Activated CD8-positive, alpha-beta memory T cell treated with anti-CD3 and anti-CD28 coated beads for 1 hour (primary cell): ENCODE measurements around the gene LDB2.

Source experiments
- DNase-seq, 2 donors: peaks; one replicate each; pipeline ENCODE4 v3.0.0-alpha.2; 2020; ENCODE audit warnings: low read depth in 1 of 2; ENCODE audit errors: extremely low read depth in 1 of 2

Gene LDB2

GRCh38 chr4:16760617-16761363 lies 137.7 kb downstream of the LDB2 start:
- no peak for DNase-seq

GRCh38 chr4:16759931-16760582 lies 138.4 kb downstream of the LDB2 start:
- no peak for DNase-seq

DNA sequence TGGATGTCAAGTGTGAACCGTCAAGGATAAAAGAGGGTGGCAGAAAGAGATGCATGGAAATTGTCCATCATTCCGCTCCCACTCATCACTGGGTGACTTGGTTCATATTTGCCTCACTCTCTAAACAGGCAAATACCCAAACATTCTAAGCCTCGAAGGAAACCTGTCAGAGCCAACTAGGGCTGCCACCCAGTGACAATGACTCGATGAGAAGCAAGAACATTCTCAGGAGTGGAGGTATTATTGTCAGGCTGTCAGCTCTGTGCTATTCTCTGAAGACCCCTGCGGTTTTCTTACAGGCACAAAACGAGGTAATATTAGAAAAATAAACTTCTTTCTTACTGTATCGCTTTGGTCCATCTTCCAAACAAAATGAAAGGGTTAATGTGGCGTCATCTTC lies 139.6 kb downstream of the LDB2 start:
- DNase-seq, result no peak

DNA sequence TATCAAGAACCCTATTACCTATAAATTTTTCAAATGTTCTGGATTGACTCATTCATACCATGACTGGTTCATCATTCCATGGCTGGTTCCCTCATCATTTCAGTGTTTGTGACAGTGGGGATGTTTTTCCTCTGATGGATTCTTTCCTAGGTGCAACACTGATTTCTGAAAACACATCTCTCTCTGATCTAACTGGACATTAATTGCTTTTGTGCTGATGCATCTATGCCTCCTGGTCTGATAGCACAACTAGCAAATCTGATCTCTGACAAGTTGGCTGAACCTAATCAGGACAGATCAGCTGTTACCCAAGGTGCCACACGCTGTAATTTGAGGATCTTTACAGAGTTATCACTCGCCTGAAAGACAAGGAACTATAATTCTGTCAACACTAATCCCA lies 140.2 kb downstream of the LDB2 start:
- DNase-seq, result no peak

GRCh38 chr4:16757080-16757521 lies 141.3 kb downstream of the LDB2 start:
- no peak for DNase-seq

GRCh38 chr4:16754104-16754503 lies 144.3 kb downstream of the LDB2 start:
- DNase-seq, result no peak

- DNase-seq, result no peak
These were observed 146.3 kb downstream of the LDB2 start for GRCh38 chr4:16752150-16752549.

DNA sequence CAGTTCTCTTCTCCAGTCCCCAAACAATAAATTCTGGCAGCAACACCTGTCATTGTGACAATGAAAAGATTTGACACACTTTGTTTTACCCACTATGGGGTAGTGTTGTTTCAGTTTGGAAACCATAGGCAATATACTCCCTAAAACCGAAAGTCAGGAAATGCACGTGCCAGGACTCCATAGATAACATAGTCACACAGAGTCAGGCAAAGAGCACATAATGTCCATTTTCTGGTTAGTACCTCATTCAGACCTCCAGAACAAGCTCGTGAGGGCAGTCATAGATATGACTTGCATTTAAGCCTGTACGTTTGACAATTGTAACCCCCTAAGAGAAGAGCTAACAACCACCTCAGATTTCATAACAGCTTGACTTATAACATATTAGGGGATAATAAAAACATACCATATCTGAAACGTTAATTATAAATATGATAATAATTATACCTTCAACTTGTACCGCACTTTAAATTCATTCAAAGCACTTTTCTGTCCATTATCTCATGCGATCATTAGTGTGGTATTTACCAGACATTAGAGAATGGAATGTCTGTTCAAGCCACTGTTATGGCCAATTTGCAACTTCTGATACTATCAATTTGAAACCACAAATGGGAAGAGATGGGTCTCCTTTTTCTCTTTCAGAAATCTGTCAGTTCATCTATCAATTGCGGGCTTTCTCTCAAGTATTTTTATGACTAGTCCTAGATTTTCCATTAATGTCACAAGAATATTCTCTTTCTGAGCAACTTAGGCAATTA lies 147.4 kb downstream of the LDB2 start:
- no peak for DNase-seq

DNA sequence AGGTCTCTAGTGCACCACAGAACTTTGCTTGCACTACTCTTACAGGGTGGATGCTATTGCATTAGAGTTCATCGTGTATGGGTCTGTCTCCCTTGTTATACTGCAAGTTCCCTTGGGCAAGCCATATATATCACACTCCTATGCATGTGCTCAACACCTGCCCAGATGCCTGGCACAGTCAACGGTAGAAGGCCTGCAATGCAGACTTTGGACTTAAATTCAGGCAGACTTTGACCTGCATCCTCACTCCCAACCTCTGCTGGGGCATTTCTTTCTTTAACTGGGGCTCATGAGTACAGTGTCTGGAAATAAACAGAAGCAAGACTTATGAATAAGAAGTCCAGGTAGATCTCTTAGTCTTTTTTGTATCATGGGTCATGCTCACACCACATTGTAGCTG lies 148.2 kb downstream of the LDB2 start:
- DNase-seq, result no peak

DNA sequence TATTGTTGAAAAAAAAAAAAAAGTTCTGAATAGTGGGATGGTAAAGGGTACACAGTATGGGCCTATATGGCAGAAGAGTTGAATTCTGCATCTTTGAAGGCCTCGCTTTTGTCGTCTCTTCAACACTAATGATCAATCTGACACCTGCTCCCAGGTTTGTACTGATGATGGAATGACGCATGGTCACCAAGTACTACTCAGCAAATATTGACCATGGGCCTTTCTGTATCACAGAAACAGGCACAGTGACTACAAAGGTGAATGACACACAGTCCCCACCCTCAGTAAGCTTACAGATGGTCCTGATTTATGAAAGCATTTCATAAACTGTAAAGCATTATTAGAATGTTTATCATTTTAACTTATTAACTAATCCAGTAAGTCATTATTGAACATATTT lies 152.6 kb downstream of the LDB2 start:
- DNase-seq, result no peak

- DNase-seq, result no peak
These were observed 153.3 kb downstream of the LDB2 start for GRCh38 chr4:16745009-16745635.

DNA sequence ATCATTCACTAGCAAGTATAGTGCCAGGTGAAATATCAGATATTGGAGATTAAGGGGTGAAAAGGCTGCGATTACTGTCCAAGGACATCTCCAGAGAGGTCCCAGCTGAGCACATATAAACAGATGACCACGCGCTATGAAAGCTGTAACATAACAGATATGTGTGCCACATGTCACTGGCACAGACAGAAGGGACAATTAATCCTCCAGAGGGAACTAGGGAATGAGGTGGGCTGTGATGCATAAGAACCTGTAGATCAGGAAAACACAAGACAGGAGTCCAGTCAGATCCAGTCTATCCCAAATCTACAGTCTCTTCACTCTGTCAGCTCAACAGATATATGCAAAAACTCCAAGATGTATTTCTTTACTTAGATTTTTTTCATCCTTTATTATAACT lies 157.2 kb downstream of the LDB2 start:
- DNase-seq, result no peak

DNA sequence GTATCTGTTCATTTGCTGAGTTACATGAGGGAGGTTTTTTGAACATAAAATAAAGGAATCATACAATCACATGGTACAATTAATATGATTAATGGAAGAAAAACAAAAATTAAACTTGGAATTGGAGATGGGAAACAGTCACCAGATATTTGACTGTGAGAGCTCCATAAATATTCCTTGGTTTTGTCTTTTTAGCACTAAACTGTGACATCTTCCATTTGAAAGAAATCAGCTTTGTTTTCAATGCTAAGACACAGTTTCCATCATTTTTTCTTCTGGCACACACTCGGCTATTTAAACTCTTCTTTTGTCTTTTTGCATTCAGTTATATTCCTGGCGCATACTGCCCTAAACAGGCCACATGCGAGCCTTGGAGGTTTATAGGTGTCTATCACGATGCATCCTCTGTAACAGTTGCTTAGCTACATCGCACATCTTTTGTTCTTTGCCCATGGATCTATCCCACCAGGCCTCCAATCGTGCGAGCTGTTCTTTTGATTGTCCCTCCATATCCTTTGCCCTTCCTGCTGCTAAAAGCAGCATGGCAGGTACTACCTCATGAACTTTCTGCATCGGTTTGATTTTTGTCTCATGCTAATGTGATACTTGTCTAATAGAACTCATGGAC lies 158.3 kb downstream of the LDB2 start:
- DNase-seq, result no peak

GRCh38 chr4:16738558-16738957 lies 159.9 kb downstream of the LDB2 start:
- no peak for DNase-seq

GRCh38 chr4:16733509-16733908 lies 164.9 kb downstream of the LDB2 start:
- DNase-seq, result no peak

DNA sequence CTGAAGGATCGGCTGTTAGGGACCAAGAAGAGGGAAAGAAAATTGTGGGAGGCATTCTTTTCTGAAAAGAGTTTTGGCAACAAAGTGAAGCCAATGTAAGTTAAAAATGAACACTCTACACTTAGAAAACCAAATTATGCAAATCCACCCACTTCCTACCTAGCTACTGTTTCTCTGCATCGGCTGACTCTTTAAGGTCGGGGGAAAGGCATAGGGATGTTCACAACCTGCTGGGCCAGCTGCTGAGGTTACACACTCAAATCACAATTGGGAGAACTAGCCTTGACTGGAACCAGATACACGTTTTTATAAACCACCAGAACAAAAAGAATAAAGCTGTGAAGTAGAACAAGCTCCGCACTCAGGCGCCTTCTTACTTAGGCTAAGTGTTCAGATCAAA lies 165.7 kb downstream of the LDB2 start:
- DNase-seq, result no peak

GRCh38 chr4:16731776-16732380 lies 166.6 kb downstream of the LDB2 start:
- DNase-seq, result no peak

DNA sequence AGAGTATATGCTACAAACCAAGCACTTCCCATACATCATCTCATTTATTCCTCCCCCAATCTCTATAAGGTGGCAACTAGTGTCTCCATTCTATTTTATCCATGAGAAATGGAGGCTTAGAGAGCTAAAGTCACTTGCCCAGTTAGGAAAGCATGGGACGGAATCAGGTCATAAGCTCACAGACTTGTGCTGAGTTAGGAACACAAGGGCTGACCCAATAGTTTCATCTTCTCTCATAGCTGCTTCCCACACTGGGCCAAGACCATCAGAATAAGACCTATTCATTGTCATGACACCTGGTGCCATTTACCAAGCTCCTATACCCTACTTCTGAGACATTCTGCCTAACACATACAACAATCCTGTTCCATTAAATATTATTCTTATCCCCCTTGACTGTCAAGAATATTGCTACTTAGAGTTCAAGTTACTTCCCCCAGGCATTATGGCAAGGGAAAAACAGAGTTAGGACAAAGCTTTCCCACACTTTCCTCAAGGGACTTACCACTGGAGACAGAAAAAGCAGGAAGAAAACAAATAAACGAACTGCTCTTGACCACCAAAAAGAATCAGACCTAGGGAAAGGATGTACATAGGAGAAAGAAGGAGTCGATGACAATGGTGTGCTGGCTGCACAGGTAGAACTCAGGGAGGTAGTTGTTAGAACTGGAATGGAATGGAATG lies 167.8 kb downstream of the LDB2 start:
- DNase-seq, result no peak

DNA sequence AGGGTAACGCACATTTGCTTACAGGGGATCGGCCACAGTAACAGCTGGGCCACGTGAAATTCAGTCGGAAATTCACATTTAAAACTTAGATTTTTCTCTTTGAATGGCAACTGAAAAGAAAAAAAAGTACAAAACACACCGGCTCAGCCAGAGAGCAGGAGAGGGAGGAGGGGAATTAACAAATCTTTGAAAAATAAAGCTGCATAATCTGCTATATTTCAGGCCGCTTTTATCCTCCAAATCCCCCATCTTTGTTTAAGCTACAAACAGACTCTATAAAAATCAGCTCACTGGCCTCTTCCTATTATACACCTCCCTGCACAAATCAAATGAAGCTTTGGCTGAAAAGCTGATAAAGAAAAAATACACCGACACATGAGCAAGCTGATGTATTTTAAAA lies 169.1 kb downstream of the LDB2 start:
- DNase-seq, result no peak

- no peak for DNase-seq
These were observed 169.6 kb downstream of the LDB2 start for GRCh38 chr4:16728849-16729248.
